Suppressor macrophage treated with lipopolysaccharide for 4 hours (primary cell): ENCODE data around the gene VSIR.

Experiments
- DNase-seq: peaks from one replicate; pipeline ENCODE4 v3.0.0-alpha.2; 2020

Gene VSIR

GRCh38 chr10:71746344-71747037, 26.8 kb downstream of the VSIR start:
- no peak for DNase-seq

- DNase-seq, result no peak
Measured at GRCh38 chr10:71745664-71746250, 27.6 kb downstream of the VSIR start.

GRCh38 chr10:71744897-71745663, 28.2 kb downstream of the VSIR start:
- no peak for DNase-seq

- no peak for DNase-seq
Measured at GRCh38 chr10:71743866-71744265, 29.5 kb downstream of the VSIR start.

- no peak for DNase-seq
Measured at GRCh38 chr10:71743089-71743838, 30.1 kb downstream of the VSIR start.

GRCh38 chr10:71742301-71743088, 30.8 kb downstream of the VSIR start:
- DNase-seq, result no peak

GRCh38 chr10:71741671-71742070, 31.6 kb downstream of the VSIR start:
- DNase-seq, result no peak

GRCh38 chr10:71741029-71741428, 32.3 kb downstream of the VSIR start:
- DNase-seq, result no peak

- peak; percentile 70 for DNase-seq
Measured at GRCh38 chr10:71740069-71740653, 33.2 kb downstream of the VSIR start.

- DNase-seq, result no peak
Measured at GRCh38 chr10:71739358-71739900, 33.9 kb downstream of the VSIR start.

GRCh38 chr10:71737834-71738197, 35.5 kb downstream of the VSIR start:
- DNase-seq, result peak; percentile 67

GRCh38 chr10:71737001-71737833, 36.1 kb downstream of the VSIR start:
- DNase-seq, result no peak

- no peak for DNase-seq
Measured at GRCh38 chr10:71736570-71736952, 36.8 kb downstream of the VSIR start.

GRCh38 chr10:71735709-71736569, 37.4 kb downstream of the VSIR start:
- no peak for DNase-seq

- DNase-seq, result no peak
Measured at GRCh38 chr10:71734797-71735196, 38.5 kb downstream of the VSIR start.

- no peak for DNase-seq
Measured at GRCh38 chr10:71731791-71732190, 41.5 kb downstream of the VSIR start.

GRCh38 chr10:71729161-71729636, 44.1 kb downstream of the VSIR start:
- DNase-seq, result peak; percentile 70

GRCh38 chr10:71727738-71728737, 45.3 kb downstream of the VSIR start:
- peak; percentile 85 for DNase-seq
